Karpas-422 (cell line): ENCODE measurements around the gene VAC14. TPM values are rescaled to one million over a fixed set of nuclear protein-coding genes. Genes with fewer than 3 reads are reported as not detected.
A peak's percentile ranks its signal among the peaks of the same experiment; 100 is the strongest.
"Not testable (repeated sequence)": the region's sequence is repeated elsewhere in the genome, so short reads cannot be mapped to it uniquely, and the experiment has no call there.

Experiments
- DNase-seq: peaks from one replicate; pipeline ENCODE4 v3.0.0-alpha.2; 2015
- H2AFZ ChIP-seq: fragments of 200-600 bp; sonication (generic); 2 replicates; pipeline ENCODE4 v1.6.1; 2014; ENCODE audit warnings: antibody characterized with exemption, low read length, mixed read lengths
- H3K27ac ChIP-seq: fragments of 200-600 bp; sonication (generic); 2 replicates; pipeline ENCODE4 v1.5.1; 2014; ENCODE audit warnings: mild to moderate bottlenecking, low read length, moderate library complexity
- H3K27me3 ChIP-seq: fragments of 200-600 bp; sonication (generic); 2 replicates; pipeline ENCODE4 v1.6.1; 2014; ENCODE audit warnings: low read length, mixed read lengths
- H3K36me3 ChIP-seq: fragments of 200-600 bp; sonication (generic); 2 replicates; pipeline ENCODE4 v1.6.1; 2014; ENCODE audit warnings: low read length, mixed read lengths; ENCODE audit not compliant: insufficient read depth
- H3K4me1 ChIP-seq: fragments of 200-600 bp; sonication (generic); 2 replicates; pipeline ENCODE4 v1.6.1; 2014; ENCODE audit warnings: mild to moderate bottlenecking, low read length, mixed read lengths
- H3K4me2 ChIP-seq: fragments of 200-600 bp; sonication (generic); 2 replicates; pipeline ENCODE4 v1.6.1; 2014; ENCODE audit warnings: low read length, low read depth, mild to moderate bottlenecking; ENCODE audit not compliant: poor library complexity, severe bottlenecking
- H3K4me3 ChIP-seq: fragments of 200-600 bp; sonication (generic); 2 replicates; pipeline ENCODE4 v1.5.1; 2014; ENCODE audit warnings: mild to moderate bottlenecking, antibody characterized with exemption, low read length, mixed read lengths
- H3K79me2 ChIP-seq: fragments of 200-600 bp; sonication (generic); 2 replicates; pipeline ENCODE4 v1.6.1; 2014; ENCODE audit warnings: mild to moderate bottlenecking, low read length, mixed read lengths
- H3K9ac ChIP-seq: fragments of 200-600 bp; sonication (generic); 2 replicates; pipeline ENCODE4 v1.6.0; 2014; ENCODE audit warnings: low read length
- H3K9me2 ChIP-seq: fragments of 200-600 bp; sonication (generic), shearing (Covaris generic); replicated peaks from 2 replicates; pipeline ENCODE4 v1.6.0; 2014; ENCODE audit warnings: mild to moderate bottlenecking, low read length, moderate library complexity; ENCODE audit not compliant: insufficient read depth
- H3K9me3 ChIP-seq: fragments of 300-700, 200-600 bp; sonication (generic); 2 replicates; pipeline ENCODE4 v1.6.1; 2014; ENCODE audit warnings: low read length, mixed read lengths
- H4K20me1 ChIP-seq: fragments of 200-600 bp; sonication (generic); 2 replicates; pipeline ENCODE4 v1.6.1; 2014; ENCODE audit warnings: mild to moderate bottlenecking, antibody characterized with exemption, low read length, low read depth; ENCODE audit not compliant: insufficient read depth
- total RNA-seq: library from RNA; depleted of rRNA; stranded (reverse); fragments of >200 nt; shearing (Covaris generic); gene quantifications from 2 replicates; pipeline ENCODE4 v1.2.3, GENCODE V29; 2014; ENCODE audit warnings: low replicate concordance; rRNA removed

The VAC14 gene
- total RNA-seq: 39.1 and 56.9 TPM in 2 replicates

- Histone ChIP-seq H3K79me2 (peaks cover 47% of the 10 kb centered on the region), H3K9me3 (no peaks in the 10 kb centered on the region), H3K9me2 (no peaks in the 10 kb centered on the region), H3K4me1 (peaks cover 47% of the 10 kb centered on the region), H3K27me3 (no peaks in the 10 kb centered on the region; the same call in 1 of the 2 replicates), H3K36me3 (peaks cover 5% of the 10 kb centered on the region; the same call in 1 of the 2 replicates), H3K27ac (peak within 1 kb of the TSS; percentile 1; the same call in 1 of the 2 replicates), H3K4me3 (peak within 1 kb of the TSS; percentile 77), H3K4me2 (peak within 1 kb of the TSS; percentile 82), H2AFZ (peak within 1 kb of the TSS; percentile 44), H3K9ac (peak within 1 kb of the TSS; percentile 74), H4K20me1 (no peaks in the 10 kb centered on the region)
- peak; percentile 98 for DNase-seq
These were observed at the start of gene VAC14 for GRCh38 chr16:70800781-70801480. Gene VAC14 (minus strand): TSS chr16:70801158. CDS start chr16:70800900, 258 bp downstream.

- not testable (repeated sequence) for DNase-seq, H3K9ac ChIP-seq, H3K4me2 ChIP-seq, H3K79me2 ChIP-seq, H3K4me3 ChIP-seq, H3K36me3 ChIP-seq, H3K4me1 ChIP-seq, H4K20me1 ChIP-seq, H3K9me2 ChIP-seq, H3K27ac ChIP-seq, H2AFZ ChIP-seq, H3K9me3 ChIP-seq, H3K27me3 ChIP-seq
These were observed 22.6 kb upstream of the VAC14 start for GRCh38 chr16:70823498-70824118.

GRCh38 chr16:70822734-70823133 lies 21.8 kb upstream of the VAC14 start:
- not testable (repeated sequence) for H3K27me3 ChIP-seq, H4K20me1 ChIP-seq, H3K79me2 ChIP-seq, H3K9ac ChIP-seq, H3K36me3 ChIP-seq, H3K9me2 ChIP-seq, H3K4me3 ChIP-seq, H3K4me1 ChIP-seq, H2AFZ ChIP-seq, H3K27ac ChIP-seq, H3K4me2 ChIP-seq, DNase-seq, H3K9me3 ChIP-seq

- H3K4me3 ChIP-seq, H3K79me2 ChIP-seq: not testable (repeated sequence)
These were observed 17.1 kb upstream of the VAC14 start for GRCh38 chr16:70818088-70818487.

GRCh38 chr16:70809392-70810060 lies 8.6 kb upstream of the VAC14 start:
- H3K9ac ChIP-seq: no peak overlapping the region
- no peak overlapping the region for H3K27ac ChIP-seq
- H3K9me3 ChIP-seq: no peaks in the 10 kb centered on the region
- no peaks in the 10 kb centered on the region for H3K36me3 ChIP-seq
- H3K27me3 ChIP-seq: no peaks in the 10 kb centered on the region
- H3K4me1 ChIP-seq: peaks cover 10% of the 10 kb centered on the region
- H4K20me1 ChIP-seq: no peaks in the 10 kb centered on the region
- DNase-seq: peak; percentile 37
- H2AFZ ChIP-seq: no peak overlapping the region
- no peak overlapping the region for H3K4me3 ChIP-seq
- no peak overlapping the region for H3K4me2 ChIP-seq
- H3K9me2 ChIP-seq: no peaks in the 10 kb centered on the region
- H3K79me2 ChIP-seq: no peaks in the 10 kb centered on the region

More at GRCh38 chr16:70818088-70818487, 17.1 kb upstream of the VAC14 start:
- not testable (repeated sequence) for H3K27ac ChIP-seq, H3K27me3 ChIP-seq, H3K36me3 ChIP-seq, H3K9me2 ChIP-seq, H3K9me3 ChIP-seq, H2AFZ ChIP-seq, DNase-seq, H3K9ac ChIP-seq, H4K20me1 ChIP-seq, H3K4me1 ChIP-seq, H3K4me2 ChIP-seq

- no peak overlapping the region for H3K27ac ChIP-seq
- peak; percentile 40 for DNase-seq
- no peak overlapping the region for H3K4me2 ChIP-seq
- no peaks in the 10 kb centered on the region for H3K36me3 ChIP-seq
- peaks cover 10% of the 10 kb centered on the region for H3K4me1 ChIP-seq
- no peak overlapping the region for H3K4me3 ChIP-seq
- no peaks in the 10 kb centered on the region for H3K79me2 ChIP-seq
- H2AFZ ChIP-seq: no peak overlapping the region
- no peaks in the 10 kb centered on the region for H3K9me2 ChIP-seq
- H3K27me3 ChIP-seq: no peaks in the 10 kb centered on the region; the same call in 1 of the 2 replicates
- H4K20me1 ChIP-seq: no peaks in the 10 kb centered on the region
- H3K9ac ChIP-seq: no peak overlapping the region
- H3K9me3 ChIP-seq: no peaks in the 10 kb centered on the region
These were observed 7.4 kb upstream of the VAC14 start for GRCh38 chr16:70808371-70808770.

GRCh38 chr16:70805787-70806186 lies 4.8 kb upstream of the VAC14 start:
- H2AFZ ChIP-seq: no peak overlapping the region
- no peaks in the 10 kb centered on the region for H3K9me3 ChIP-seq
- H3K27ac ChIP-seq: no peak overlapping the region
- no peak overlapping the region for H3K4me3 ChIP-seq
- no peaks in the 10 kb centered on the region for H3K9me2 ChIP-seq
- peaks cover 14% of the 10 kb centered on the region for H3K4me1 ChIP-seq
- H4K20me1 ChIP-seq: no peaks in the 10 kb centered on the region
- H3K9ac ChIP-seq: no peak overlapping the region
- H3K36me3 ChIP-seq: no peaks in the 10 kb centered on the region
- H3K4me2 ChIP-seq: no peak overlapping the region
- no peaks in the 10 kb centered on the region for H3K79me2 ChIP-seq
- H3K27me3 ChIP-seq: no peaks in the 10 kb centered on the region; the same call in 1 of the 2 replicates
- peak; percentile 22 for DNase-seq

GRCh38 chr16:70805380-70805779 lies 4.4 kb upstream of the VAC14 start:
- peak; percentile 49 for DNase-seq
- Histone ChIP-seq H4K20me1 (no peaks in the 10 kb centered on the region), H3K27me3 (no peaks in the 10 kb centered on the region; the same call in 1 of the 2 replicates), H3K4me2 (no peak overlapping the region), H3K4me1 (peaks cover 14% of the 10 kb centered on the region), H3K79me2 (peaks cover 3% of the 10 kb centered on the region), H3K36me3 (no peaks in the 10 kb centered on the region), H2AFZ (no peak overlapping the region), H3K9ac (no peak overlapping the region), H3K27ac (no peak overlapping the region), H3K9me3 (no peaks in the 10 kb centered on the region), H3K9me2 (no peaks in the 10 kb centered on the region), H3K4me3 (no peak overlapping the region)
